Measurements from ENCODE around the gene ANK2.

DNA sequence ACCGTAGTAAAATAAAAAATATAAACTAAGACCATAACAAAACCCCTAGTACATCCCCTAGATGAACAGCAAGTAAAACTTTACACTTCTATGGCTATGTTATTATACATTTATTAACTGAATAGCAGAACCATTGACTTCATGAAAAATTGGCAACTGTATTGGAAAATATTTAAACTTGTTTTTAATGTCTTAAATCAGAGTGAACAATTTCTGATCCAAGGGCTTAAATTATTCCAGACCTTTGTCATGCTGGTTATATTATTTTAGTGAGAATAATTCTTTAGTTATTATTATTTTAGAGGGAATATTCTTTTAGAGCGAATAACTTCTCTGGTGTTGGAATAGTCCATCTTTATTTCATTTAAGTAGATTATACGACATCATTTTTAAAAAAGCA, 265.0 kb downstream of the ANK2 start:
- TF ChIP-seq EZH2 (IDR thresholded peaks at IDR 0.05): no peak
- TF ChIP-seq, protein P1, sequence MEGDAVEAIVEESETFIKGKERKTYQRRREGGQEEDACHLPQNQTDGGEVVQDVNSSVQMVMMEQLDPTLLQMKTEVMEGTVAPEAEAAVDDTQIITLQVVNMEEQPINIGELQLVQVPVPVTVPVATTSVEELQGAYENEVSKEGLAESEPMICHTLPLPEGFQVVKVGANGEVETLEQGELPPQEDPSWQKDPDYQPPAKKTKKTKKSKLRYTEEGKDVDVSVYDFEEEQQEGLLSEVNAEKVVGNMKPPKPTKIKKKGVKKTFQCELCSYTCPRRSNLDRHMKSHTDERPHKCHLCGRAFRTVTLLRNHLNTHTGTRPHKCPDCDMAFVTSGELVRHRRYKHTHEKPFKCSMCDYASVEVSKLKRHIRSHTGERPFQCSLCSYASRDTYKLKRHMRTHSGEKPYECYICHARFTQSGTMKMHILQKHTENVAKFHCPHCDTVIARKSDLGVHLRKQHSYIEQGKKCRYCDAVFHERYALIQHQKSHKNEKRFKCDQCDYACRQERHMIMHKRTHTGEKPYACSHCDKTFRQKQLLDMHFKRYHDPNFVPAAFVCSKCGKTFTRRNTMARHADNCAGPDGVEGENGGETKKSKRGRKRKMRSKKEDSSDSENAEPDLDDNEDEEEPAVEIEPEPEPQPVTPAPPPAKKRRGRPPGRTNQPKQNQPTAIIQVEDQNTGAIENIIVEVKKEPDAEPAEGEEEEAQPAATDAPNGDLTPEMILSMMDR (IDR thresholded peaks at IDR 0.05): no peak
